ENCODE data around the gene GRIK1.
A peak's percentile ranks its signal among the peaks of the same experiment; 100 is the strongest.

GRIK1 gene

DNA sequence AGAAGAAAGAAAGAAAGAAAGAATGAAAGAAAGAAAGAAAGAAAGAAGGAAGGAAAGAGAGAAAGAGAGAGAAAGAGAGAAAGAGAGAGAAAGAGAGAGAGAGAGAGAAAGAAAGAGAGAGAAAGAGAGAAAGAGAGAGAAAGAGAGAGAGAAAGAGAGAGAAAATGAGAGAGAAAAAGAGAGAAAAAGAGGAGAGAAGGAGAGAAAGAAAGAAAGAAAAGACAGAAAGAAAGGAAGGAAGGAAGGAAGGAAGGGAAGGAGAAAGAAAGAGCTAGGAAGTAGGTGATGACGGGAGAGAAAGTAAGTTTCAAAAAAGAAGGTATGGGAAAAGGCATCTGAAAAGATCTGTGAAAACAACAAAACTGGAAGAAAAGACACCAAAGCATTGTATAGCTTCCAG, 72.0 kb downstream of the GRIK1 start:
- no peak overlapping the region for H3K27ac ChIP-seq
- TF ChIP-seq, protein P1, sequence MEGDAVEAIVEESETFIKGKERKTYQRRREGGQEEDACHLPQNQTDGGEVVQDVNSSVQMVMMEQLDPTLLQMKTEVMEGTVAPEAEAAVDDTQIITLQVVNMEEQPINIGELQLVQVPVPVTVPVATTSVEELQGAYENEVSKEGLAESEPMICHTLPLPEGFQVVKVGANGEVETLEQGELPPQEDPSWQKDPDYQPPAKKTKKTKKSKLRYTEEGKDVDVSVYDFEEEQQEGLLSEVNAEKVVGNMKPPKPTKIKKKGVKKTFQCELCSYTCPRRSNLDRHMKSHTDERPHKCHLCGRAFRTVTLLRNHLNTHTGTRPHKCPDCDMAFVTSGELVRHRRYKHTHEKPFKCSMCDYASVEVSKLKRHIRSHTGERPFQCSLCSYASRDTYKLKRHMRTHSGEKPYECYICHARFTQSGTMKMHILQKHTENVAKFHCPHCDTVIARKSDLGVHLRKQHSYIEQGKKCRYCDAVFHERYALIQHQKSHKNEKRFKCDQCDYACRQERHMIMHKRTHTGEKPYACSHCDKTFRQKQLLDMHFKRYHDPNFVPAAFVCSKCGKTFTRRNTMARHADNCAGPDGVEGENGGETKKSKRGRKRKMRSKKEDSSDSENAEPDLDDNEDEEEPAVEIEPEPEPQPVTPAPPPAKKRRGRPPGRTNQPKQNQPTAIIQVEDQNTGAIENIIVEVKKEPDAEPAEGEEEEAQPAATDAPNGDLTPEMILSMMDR (conservative IDR thresholded peaks at IDR 0.05): no peak

DNA sequence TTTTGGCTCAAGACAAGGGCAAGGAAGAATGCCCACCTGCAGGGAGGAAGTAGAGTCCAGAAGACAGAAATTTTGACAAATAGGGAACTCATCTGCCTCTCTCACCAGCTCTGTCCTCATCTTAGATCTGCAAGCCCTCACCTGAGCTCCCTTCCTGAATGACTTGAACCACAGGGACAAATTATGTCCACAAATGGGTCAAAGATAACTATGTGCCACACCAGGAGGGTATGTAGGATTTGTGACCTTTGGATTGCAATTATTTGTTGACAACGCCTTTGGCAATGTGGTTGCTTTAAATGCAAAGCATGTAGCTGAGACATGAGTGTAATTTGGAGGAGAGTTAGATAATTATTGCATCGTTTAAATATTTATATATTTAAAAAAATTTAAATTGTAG, 79.5 kb downstream of the GRIK1 start:
- H3K27ac ChIP-seq: no peak overlapping the region
- TF ChIP-seq, protein P1 (conservative IDR thresholded peaks at IDR 0.05): no peak

DNA sequence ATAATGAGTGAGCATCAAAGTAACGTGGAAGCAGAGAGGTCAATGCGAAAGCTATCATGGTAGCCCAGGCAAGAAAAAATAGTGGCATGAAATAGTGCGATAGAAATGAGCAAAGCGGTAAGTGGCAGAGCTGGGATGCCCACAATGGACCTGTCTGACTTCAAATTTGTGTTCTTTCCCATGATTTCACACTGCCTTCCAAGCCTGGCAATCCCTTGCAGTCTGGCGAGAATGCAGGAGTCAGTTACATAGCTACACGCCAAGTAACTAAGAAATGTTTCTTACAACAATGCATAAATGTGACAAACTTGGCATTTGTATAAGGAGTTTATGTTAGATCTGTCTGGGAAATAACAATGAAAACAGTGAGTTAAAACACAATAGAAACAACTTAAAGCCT, 82.6 kb downstream of the GRIK1 start:
- no peak overlapping the region for H3K27ac ChIP-seq
- TF ChIP-seq, protein P1 (conservative IDR thresholded peaks at IDR 0.05): no peak

DNA sequence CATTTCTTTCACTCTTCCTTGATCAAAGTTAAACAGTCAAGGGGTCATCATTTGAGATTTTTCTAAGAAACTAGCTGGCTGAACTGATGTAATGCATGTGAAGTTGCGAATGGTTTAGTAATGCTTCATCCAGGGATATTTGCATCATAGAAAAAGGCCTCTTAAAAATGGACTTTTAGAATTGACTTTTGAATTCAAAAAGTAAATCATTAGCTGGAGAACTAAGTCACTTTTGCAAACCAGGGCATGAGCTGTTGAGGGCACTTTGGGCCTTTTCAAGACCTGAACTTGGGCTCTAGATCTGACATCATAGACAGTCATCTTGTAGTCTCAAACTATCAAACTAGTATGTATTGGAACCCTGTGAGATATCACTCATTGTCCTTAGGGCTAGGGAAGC, 85.0 kb downstream of the GRIK1 start:
- TF ChIP-seq, protein P1 (conservative IDR thresholded peaks at IDR 0.05): no peak
- no peak overlapping the region for H3K27ac ChIP-seq

DNA sequence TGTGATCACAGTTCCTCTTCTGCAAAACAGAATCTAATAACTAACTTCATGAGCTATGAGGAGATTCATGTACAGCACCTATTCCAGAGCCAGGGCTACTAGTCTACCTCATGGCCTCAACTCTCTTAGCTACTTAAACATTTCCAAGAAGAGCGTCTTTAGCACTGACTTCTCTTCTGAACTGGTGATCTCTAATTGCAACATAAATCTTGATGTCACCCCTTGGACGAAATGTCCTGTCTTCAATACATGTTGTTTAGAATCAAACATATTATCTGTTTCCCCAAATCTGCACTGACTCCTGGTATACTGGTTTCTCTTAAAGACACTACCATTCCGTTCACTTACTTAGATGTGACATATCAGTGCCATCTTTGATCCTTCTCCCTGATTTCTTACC, 88.2 kb downstream of the GRIK1 start:
- no peak overlapping the region for H3K27ac ChIP-seq
- TF ChIP-seq, protein P1 (conservative IDR thresholded peaks at IDR 0.05): no peak

DNA sequence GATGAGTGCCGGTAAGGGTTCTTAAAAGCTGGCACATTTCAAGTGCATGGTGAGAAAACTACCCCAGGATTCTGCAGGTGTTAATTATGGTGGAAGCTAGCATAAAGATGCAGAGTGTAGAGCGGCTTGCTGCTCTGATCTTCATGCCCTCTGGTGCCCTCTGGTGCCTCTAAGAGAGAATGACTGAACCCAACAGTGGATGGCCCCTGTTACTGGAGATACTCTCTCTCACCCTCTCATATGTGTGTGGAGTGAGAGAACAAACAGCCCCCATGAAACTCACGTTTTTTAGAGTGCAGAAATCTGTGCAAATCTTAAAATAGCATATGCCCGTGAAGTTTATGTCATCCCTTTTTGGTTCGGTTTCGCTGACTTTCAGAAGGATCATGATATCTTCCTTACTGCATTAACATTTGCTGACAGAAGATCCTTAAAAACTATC, 90.0 kb downstream of the GRIK1 start:
- no peak overlapping the region for H3K27ac ChIP-seq
- TF ChIP-seq, protein P1 (conservative IDR thresholded peaks at IDR 0.05): peak; percentile 98

DNA sequence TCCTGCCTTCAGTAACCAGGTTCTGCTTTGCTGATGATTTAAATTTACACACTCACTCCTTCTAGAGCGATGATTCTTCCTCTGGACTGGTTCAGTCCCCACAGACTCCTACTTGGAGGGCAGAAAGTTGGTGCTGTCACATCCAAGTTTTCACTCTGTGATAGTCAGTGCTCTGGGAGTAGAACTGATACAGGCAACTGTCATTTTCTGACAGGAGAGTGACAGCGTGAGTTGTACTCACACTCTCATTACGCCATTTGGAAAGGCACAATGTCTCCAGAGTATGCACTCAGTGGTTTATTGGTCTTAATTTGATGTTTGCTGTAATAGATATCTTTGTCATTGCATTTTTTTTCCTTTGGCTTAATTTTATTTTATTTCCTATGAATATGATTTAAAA, 96.0 kb downstream of the GRIK1 start:
- H3K27ac ChIP-seq: no peak overlapping the region
- TF ChIP-seq, protein P1 (conservative IDR thresholded peaks at IDR 0.05): no peak

DNA sequence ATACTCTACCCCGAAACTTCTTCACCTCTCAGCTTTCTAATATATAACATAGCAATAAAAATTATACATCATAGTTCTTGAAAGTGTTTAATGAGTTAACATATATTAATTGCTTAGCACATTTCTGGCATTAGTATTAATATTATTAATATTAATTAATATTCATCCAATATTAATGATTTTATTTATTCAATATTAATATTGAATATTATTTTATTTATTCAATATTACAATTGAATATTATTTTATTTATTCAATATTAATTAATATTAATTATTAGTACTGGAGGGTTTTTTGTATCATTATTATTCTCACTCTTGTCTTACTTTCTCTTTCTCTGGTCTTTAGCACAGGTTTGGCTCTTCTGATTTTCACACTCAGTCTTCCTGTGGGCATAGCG, 105.2 kb downstream of the GRIK1 start:
- TF ChIP-seq, protein P1 (conservative IDR thresholded peaks at IDR 0.05): no peak
- no peak overlapping the region for H3K27ac ChIP-seq

Measured in VCaP (cell line).